GM12878 (cell line): Measurements from ENCODE around the gene GPR146. TPM values are rescaled to one million over a fixed set of nuclear protein-coding genes. Genes with fewer than 3 reads are reported as not detected.

Experiments used
- ATAC-seq: fragments of 200-7000 bp; cut with Tn5 transposase; 3 replicates; pipeline ENCODE4 v1.9.1; 2020; ENCODE audit warnings: mild to moderate bottlenecking, moderate library complexity
- BruUV-seq: library from RNA; stranded (reverse); fragments of 400-500 nt; replicated peaks from 2 replicates; lab custom pipeline; 2021; lab: Mats Ljungman, UMichigan
- CTCF ChIA-PET: fragments of 300-600 bp; sonication (Branson Sonifier 250); formaldehyde crosslinking; extraction: SDS; loops from one replicate; lab custom pipeline; 2021; ENCODE audit warnings: inconsistent platforms; lab: Yijun Ruan, JAX
- POLR2A ChIA-PET: fragments of 350-600 bp; formaldehyde crosslinking; extraction: SDS; loops from one replicate; lab custom pipeline; 2021; ENCODE audit warnings: inconsistent platforms; lab: Charles Lee
- RAD21 ChIA-PET: fragments of 300-600 bp; sonication (Branson Sonifier 250); formaldehyde crosslinking; loops from one replicate; lab custom pipeline; 2023; ENCODE audit warnings: antibody characterized with exemption; ENCODE audit not compliant: unreplicated experiment; lab: Charles Lee
- SMC1A ChIA-PET: fragments of 300-600 bp; sonication (Branson Sonifier 250); formaldehyde crosslinking; loops from one replicate; lab custom pipeline; 2023; ENCODE audit not compliant: unreplicated experiment, uncharacterized antibody; lab: Charles Lee
- DNase-seq: peaks from one replicate; pipeline ENCODE4 v3.0.0-alpha.2; 2011; ENCODE audit warnings: low read depth, low spot score
- FAIRE-seq: peaks from 3 replicates; lab custom pipeline; 2011; peaks lifted over from hg19 to GRCh38; lab: Jason Lieb, UNC
- H2AFZ ChIP-seq: 2 replicates; pipeline ENCODE4 v1.6.0; 2011; ENCODE audit warnings: low read depth, low read length, control low read depth; ENCODE audit not compliant: control insufficient read depth
- H3K27ac ChIP-seq: 2 replicates; pipeline ENCODE4 v1.5.1; 2011; ENCODE audit warnings: control low read depth; ENCODE audit not compliant: control insufficient read depth, insufficient read depth
- H3K27me3 ChIP-seq, 2 experiments: replicated peaks in 1 of 2; 2 replicates each; pipeline versions ENCODE4 v1.6.0 to v1.6.1; 2011; ENCODE audit warnings: low read length in 1 of 2; ENCODE audit not compliant: control insufficient read depth in 2 of 2, insufficient read depth in 2 of 2
- H3K36me3 ChIP-seq, 2 experiments: 2 replicates each; pipeline ENCODE4 v1.5.1; 2011; ENCODE audit warnings: low read length in 1 of 2; ENCODE audit not compliant: control insufficient read depth in 2 of 2, insufficient read depth in 2 of 2
- H3K4me1 ChIP-seq: 2 replicates; pipeline ENCODE4 v1.6.1; 2011; ENCODE audit warnings: mild to moderate bottlenecking, low read length, moderate library complexity, mixed read lengths; ENCODE audit not compliant: control insufficient read depth, insufficient read depth
- H3K4me2 ChIP-seq: 2 replicates; pipeline ENCODE4 v1.6.0; 2011; ENCODE audit warnings: control low read depth; ENCODE audit not compliant: control insufficient read depth, insufficient read depth
- H3K4me3 ChIP-seq: fragments of 200-600 bp; sonication (generic); 2 replicates; pipeline ENCODE4 v1.5.1; 2016
- H3K79me2 ChIP-seq: 2 replicates; pipeline ENCODE4 v1.6.0; 2011; ENCODE audit warnings: low read length; ENCODE audit not compliant: control insufficient read depth, insufficient read depth
- H3K9ac ChIP-seq: 2 replicates; pipeline ENCODE4 v1.8.0; 2011; ENCODE audit warnings: low read length, control low read depth, mixed read lengths; ENCODE audit not compliant: control insufficient read depth, insufficient read depth
- H3K9me3 ChIP-seq: replicated peaks from 3 replicates; pipeline ENCODE4 v1.5.1; 2011; ENCODE audit warnings: mild to moderate bottlenecking, low read length; ENCODE audit not compliant: control insufficient read depth, insufficient read depth
- H4K20me1 ChIP-seq: 2 replicates; pipeline ENCODE4 v1.6.0; 2011; ENCODE audit not compliant: control insufficient read depth, insufficient read depth
- ATF7 ChIP-seq: fragments of 450-650 bp; IDR thresholded peaks from 2 replicates; pipeline ENCODE4 v1.6.1; 2016; ENCODE audit warnings: low read depth, mild to moderate bottlenecking
- CHD1 ChIP-seq: IDR thresholded peaks from 2 replicates; pipeline ENCODE4 v1.6.1; 2012; ENCODE audit warnings: low read depth, low read length, improper control_type of control experiment
- CREM ChIP-seq: IDR thresholded peaks from 2 replicates; pipeline ENCODE4 v1.6.1; 2014; ENCODE audit warnings: antibody characterized with exemption, low read depth
- ETV6 ChIP-seq, 2 experiments: fragments of 450-650 bp in 1 of 2; IDR thresholded peaks in 1 of 2; conservative IDR thresholded peaks in 1 of 2; 2 replicates each; pipeline ENCODE4 v1.6.1; 2014; ENCODE audit warnings: antibody characterized with exemption in 1 of 2, borderline replicate concordance in 1 of 2, low read depth in 1 of 2, mild to moderate bottlenecking in 1 of 2, moderate library complexity in 1 of 2
- PAX5 ChIP-seq: IDR thresholded peaks from 2 replicates; pipeline ENCODE4 v1.6.1; 2011; ENCODE audit warnings: low read depth, low read length, borderline replicate concordance
- POLR2AphosphoS2 ChIP-seq: IDR thresholded peaks from 2 replicates; pipeline ENCODE4 v1.6.1; 2011; ENCODE audit warnings: low read depth, mild to moderate bottlenecking, low read length, improper control_type of control experiment, moderate library complexity
- WGBS: methylation state at CpG from one replicate; pipeline ENCODE4 v1.1.6; 2016; ENCODE audit warnings: low lambda C conversion rate; ENCODE audit not compliant: insufficient replicate concordance, insufficient coverage; ENCODE audit errors: missing lambda C conversion rate; 5-methylcytosine and 5-hydroxymethylcytosine counted together
- in situ Hi-C: fragments of 300-500 bp; cut with MboI; formaldehyde crosslinking; loops from 9 replicates; pipeline ENCODE4 v1.14.3; 2018; ENCODE audit warnings: mixed read lengths
- intact Hi-C: fragments of 100-400 bp; cut with micrococcal nuclease; formaldehyde crosslinking; loops from one replicate; pipeline ENCODE4 v1.14.2; 2022; ENCODE audit not compliant: unreplicated experiment
- polyA plus RNA-seq, 11 experiments: library from polyadenylated mRNA; depleted of rRNA in 4 of 11; unstranded in 6 of 11; stranded (reverse) in 5 of 11; fragments of >200 nt; fragmentation: Nextera tagmentation in 4 of 11; fragmentation: Illumina TruSeq in 1 of 11; extraction: Ambion mirVana in 4 of 11; extraction: Trizol in 1 of 11; gene quantifications; 1 replicate in 1 of 11; 2 replicates in 10 of 11; pipeline versions ENCODE4 v1.2.1 to v1.2.3, GENCODE V29; 2011 to 2016; ENCODE audit warnings: inconsistent platforms in 2 of 11, missing spikeins in 2 of 11, low read depth in 1 of 11
- total RNA-seq, 4 experiments: library from RNA; depleted of rRNA in 3 of 4; stranded (reverse); fragments of >200 nt in 3 of 4; fragmentation: Illumina TruSeq in 1 of 4; extraction: Trizol in 1 of 4; gene quantifications; 2 replicates each; pipeline versions ENCODE4 v1.2.1 to v1.2.3, GENCODE V29; 2013 to 2021
- TF ChIP-seq, protein P1 (sequence below): fragments of 450-650 bp; IDR thresholded peaks from 2 replicates; pipeline ENCODE4 v1.6.1; 2017; ENCODE audit warnings: mild to moderate bottlenecking, moderate library complexity
- TF ChIP-seq, protein P2 (sequence below): IDR thresholded peaks from 2 replicates; pipeline ENCODE4 v1.6.1; 2011; ENCODE audit warnings: borderline replicate concordance, low read depth, mild to moderate bottlenecking, moderate library complexity, low read length; ENCODE audit not compliant: insufficient read depth, poor library complexity, severe bottlenecking
- TF ChIP-seq, protein P3 (sequence below): IDR thresholded peaks from 2 replicates; pipeline ENCODE4 v1.6.1; 2012; ENCODE audit warnings: low read length, inconsistent platforms

The GPR146 gene
- total and polyA plus RNA-seq, 10 of the 15 experiments (the other 5 are each of a cell fraction or from before 2014, with no cell fraction given) = 0.19 to 12.0 (median 0.54) TPM; not detected in 2

DNA sequence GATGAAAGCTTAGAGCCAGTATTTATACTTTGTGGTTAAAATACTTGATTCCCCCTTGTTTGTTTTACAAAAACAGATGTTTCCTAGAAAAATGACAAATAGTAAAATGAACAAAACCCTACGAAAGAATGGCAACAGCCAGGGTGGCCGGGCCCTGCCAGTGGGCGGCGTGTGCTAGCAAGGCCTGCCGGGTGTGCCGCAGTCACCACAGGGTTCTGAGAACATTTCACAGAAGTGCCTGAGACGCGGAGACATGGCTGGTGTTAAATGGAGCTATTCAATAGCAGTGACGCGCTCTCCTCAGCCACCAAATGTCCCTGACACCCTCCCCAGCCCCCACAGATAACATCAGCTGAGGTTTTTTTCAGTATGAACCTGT is 14.5 kb downstream of the GPR146 start (continued):
- TF ChIP-seq, protein P1, sequence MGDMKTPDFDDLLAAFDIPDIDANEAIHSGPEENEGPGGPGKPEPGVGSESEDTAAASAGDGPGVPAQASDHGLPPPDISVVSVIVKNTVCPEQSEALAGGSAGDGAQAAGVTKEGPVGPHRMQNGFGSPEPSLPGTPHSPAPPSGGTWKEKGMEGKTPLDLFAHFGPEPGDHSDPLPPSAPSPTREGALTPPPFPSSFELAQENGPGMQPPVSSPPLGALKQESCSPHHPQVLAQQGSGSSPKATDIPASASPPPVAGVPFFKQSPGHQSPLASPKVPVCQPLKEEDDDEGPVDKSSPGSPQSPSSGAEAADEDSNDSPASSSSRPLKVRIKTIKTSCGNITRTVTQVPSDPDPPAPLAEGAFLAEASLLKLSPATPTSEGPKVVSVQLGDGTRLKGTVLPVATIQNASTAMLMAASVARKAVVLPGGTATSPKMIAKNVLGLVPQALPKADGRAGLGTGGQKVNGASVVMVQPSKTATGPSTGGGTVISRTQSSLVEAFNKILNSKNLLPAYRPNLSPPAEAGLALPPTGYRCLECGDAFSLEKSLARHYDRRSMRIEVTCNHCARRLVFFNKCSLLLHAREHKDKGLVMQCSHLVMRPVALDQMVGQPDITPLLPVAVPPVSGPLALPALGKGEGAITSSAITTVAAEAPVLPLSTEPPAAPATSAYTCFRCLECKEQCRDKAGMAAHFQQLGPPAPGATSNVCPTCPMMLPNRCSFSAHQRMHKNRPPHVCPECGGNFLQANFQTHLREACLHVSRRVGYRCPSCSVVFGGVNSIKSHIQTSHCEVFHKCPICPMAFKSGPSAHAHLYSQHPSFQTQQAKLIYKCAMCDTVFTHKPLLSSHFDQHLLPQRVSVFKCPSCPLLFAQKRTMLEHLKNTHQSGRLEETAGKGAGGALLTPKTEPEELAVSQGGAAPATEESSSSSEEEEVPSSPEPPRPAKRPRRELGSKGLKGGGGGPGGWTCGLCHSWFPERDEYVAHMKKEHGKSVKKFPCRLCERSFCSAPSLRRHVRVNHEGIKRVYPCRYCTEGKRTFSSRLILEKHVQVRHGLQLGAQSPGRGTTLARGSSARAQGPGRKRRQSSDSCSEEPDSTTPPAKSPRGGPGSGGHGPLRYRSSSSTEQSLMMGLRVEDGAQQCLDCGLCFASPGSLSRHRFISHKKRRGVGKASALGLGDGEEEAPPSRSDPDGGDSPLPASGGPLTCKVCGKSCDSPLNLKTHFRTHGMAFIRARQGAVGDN = no peak

DNA sequence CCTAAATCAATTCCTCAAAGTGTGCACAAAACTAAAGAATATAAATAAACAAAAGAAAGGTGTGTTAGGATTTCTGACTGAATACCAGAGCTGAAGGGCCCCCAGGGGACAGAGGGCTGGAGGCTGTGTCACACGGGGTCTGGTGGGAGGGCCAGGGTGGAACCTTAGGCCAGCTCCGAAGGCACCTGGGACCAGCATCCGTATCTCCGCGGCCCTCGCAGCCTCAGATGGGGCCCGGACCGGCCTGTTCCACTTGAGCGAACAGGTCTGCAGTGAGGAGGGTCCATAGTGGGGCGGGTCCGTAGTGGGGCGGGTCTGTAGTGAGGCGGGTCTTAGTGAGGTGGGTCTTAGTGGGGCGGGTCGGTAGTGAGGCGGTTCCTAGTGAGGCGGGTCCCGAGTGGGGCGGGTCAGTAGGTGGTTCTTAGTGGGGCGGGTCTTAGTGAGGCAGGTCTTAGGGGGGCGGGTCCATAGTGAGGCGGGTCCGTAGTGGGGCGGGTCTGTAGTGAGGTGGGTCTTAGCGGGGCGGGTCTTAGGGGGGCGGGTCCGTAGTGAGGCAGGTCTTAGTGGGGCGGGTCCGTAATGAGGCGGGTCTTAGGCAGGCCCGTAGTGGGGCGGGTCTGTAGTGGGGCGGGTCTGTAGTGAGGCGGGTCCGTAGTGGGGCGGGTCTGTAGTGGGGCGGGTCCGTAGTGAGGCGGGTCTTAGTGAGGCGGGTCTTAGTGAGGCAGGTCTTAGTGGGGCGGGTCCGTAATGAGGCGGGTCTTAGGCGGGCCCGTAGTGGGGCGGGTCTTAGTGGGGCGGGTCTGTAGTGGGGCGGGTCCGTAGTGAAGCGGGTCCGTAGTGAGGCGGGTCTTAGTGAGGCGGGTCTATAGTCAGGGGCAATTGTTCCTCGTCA is 15.1 kb downstream of the GPR146 start:
- no TSS peak for BruUV-seq
- H3K4me1 ChIP-seq = peaks cover 33% of the 10 kb centered on the region
- ATAC-seq (peak; percentile 69), DNase-seq (peak; percentile 33), FAIRE-seq (no peak)
- intact Hi-C loops = loop anchor here (10.0 kb wide), 1 partner anchor 155 kb away; no protein-coding TSS in a partner anchor
- no peak overlapping the region for H3K27ac ChIP-seq
- ChIA-PET CTCF (interaction anchor here (1.1 to 3.4 kb wide), 6 partner anchors 15 to 67 kb away, joined by 3 to 39 read pairs (median 4); no protein-coding TSS in a partner anchor), RAD21 (interaction anchor here (3.1 kb wide), 1 partner anchor 33 kb away, joined by 12 read pairs; no protein-coding TSS in a partner anchor), POLR2A (interaction anchor here (1.5 to 3.0 kb wide), 3 partner anchors 17 to 34 kb away, joined by 3 to 40 read pairs (median 11); no protein-coding TSS in a partner anchor), SMC1A (interaction anchor here (1.1 to 3.0 kb wide), 2 partner anchors 34 to 66 kb away, joined by 3 to 10 read pairs; no protein-coding TSS in a partner anchor)
- peaks cover 4 to 5% of the 10 kb centered on the region in 2 experiments; a peak in 3 of 4 replicates for H3K36me3 ChIP-seq
- H3K9me3 ChIP-seq = no peaks in the 10 kb centered on the region; the same call in 2 of the 3 replicates
- H3K27me3 ChIP-seq = no peaks in the 10 kb centered on the region
- H4K20me1 ChIP-seq = no peaks in the 10 kb centered on the region
- no peak overlapping the region for H3K9ac ChIP-seq
- 77% methylated on average over 35 of the region's 55 CpGs for WGBS
- no peak overlapping the region for H2AFZ ChIP-seq
- no peak overlapping the region; the same call in 1 of the 2 replicates for H3K4me2 ChIP-seq
- in situ Hi-C loops = loop anchor here (5.0 kb wide), 2 partner anchors 32 to 62 kb away; no protein-coding TSS in a partner anchor
- H3K79me2 ChIP-seq = peaks cover 10% of the 10 kb centered on the region
- H3K4me3 ChIP-seq = no peak overlapping the region
- TF ChIP-seq, protein P2, sequence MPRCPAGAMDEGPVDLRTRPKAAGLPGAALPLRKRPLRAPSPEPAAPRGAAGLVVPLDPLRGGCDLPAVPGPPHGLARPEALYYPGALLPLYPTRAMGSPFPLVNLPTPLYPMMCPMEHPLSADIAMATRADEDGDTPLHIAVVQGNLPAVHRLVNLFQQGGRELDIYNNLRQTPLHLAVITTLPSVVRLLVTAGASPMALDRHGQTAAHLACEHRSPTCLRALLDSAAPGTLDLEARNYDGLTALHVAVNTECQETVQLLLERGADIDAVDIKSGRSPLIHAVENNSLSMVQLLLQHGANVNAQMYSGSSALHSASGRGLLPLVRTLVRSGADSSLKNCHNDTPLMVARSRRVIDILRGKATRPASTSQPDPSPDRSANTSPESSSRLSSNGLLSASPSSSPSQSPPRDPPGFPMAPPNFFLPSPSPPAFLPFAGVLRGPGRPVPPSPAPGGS = no peak
- TF ChIP-seq, protein P3, sequence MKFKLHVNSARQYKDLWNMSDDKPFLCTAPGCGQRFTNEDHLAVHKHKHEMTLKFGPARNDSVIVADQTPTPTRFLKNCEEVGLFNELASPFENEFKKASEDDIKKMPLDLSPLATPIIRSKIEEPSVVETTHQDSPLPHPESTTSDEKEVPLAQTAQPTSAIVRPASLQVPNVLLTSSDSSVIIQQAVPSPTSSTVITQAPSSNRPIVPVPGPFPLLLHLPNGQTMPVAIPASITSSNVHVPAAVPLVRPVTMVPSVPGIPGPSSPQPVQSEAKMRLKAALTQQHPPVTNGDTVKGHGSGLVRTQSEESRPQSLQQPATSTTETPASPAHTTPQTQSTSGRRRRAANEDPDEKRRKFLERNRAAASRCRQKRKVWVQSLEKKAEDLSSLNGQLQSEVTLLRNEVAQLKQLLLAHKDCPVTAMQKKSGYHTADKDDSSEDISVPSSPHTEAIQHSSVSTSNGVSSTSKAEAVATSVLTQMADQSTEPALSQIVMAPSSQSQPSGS = no peak
- TF ChIP-seq POLR2AphosphoS2 = peak; percentile 56; the same call in 1 of the 2 replicates
- no peak for TF ChIP-seq CREM
- TF ChIP-seq PAX5 = peak; percentile 67; the same call in 1 of the 2 replicates
- no peak for TF ChIP-seq CHD1
- TF ChIP-seq ETV6 (conservative IDR thresholded peaks at IDR 0.05 in 1 of 2, IDR thresholded peaks at IDR 0.05 in 1 of 2; ENCODE audit: borderline replicate concordance in 1 of 2, low read depth in 1 of 2) = no peak
- no peak for TF ChIP-seq ATF7
